Endodermal cell (in vitro differentiated cells): ENCODE results near the gene KCNT1. TPM values are rescaled to one million over a fixed set of nuclear protein-coding genes. Genes with fewer than 3 reads are reported as not detected.

Experiments
- DNase-seq: peaks from one replicate; pipeline ENCODE4 v3.0.0-alpha.2; 2017
- H3K27ac ChIP-seq: 2 replicates; pipeline ENCODE4 v1.5.1; 2013; ENCODE audit warnings: mild to moderate bottlenecking, low read depth, low read length, moderate library complexity
- H3K27me3 ChIP-seq: 2 replicates; pipeline ENCODE4 v1.6.1; 2013; ENCODE audit warnings: mild to moderate bottlenecking, low read length, moderate library complexity; ENCODE audit not compliant: insufficient read depth, control insufficient read depth, poor library complexity, severe bottlenecking
- H3K36me3 ChIP-seq: 2 replicates; pipeline ENCODE4 v1.7.0; 2013; ENCODE audit warnings: mild to moderate bottlenecking, low read length, moderate library complexity; ENCODE audit not compliant: control insufficient read depth, insufficient read depth
- H3K4me1 ChIP-seq: one replicate; pipeline ENCODE4 v1.7.0; 2013; ENCODE audit warnings: low read length; ENCODE audit not compliant: control insufficient read depth, insufficient read depth
- H3K4me3 ChIP-seq: 2 replicates; pipeline ENCODE4 v1.5.1; 2013; ENCODE audit warnings: mild to moderate bottlenecking, low read length, moderate library complexity
- H3K9ac ChIP-seq: 2 replicates; pipeline ENCODE4 v1.6.1; 2013; ENCODE audit warnings: mild to moderate bottlenecking, low read length, moderate library complexity; ENCODE audit not compliant: poor library complexity, severe bottlenecking; ENCODE audit errors: extremely low read depth
- H3K9me3 ChIP-seq: 2 replicates; pipeline ENCODE4 v1.6.1; 2013; ENCODE audit warnings: mild to moderate bottlenecking, low read length, moderate library complexity; ENCODE audit not compliant: control insufficient read depth
- H3K27ac Mint-ChIP-seq: 2 replicates; pipeline ENCODE4 v1.8.0; 2020; ENCODE audit warnings: mixed read lengths
- H3K27me3 Mint-ChIP-seq: 2 replicates; pipeline ENCODE4 v1.8.0; 2021; ENCODE audit warnings: mild to moderate bottlenecking, mixed read lengths; ENCODE audit not compliant: insufficient read depth
- H3K36me3 Mint-ChIP-seq: 2 replicates; pipeline ENCODE4 v1.8.0; 2020; ENCODE audit warnings: low read depth, mixed read lengths
- H3K4me1 Mint-ChIP-seq: 2 replicates; pipeline ENCODE4 v1.8.0; 2020; ENCODE audit warnings: mixed read lengths
- H3K4me3 Mint-ChIP-seq: 2 replicates; pipeline ENCODE4 v1.8.0; 2020; ENCODE audit warnings: mild to moderate bottlenecking, moderate library complexity, mixed read lengths
- H3K9me3 Mint-ChIP-seq: 2 replicates; pipeline ENCODE4 v1.8.0; 2020; ENCODE audit warnings: mild to moderate bottlenecking, mixed read lengths
- CTCF ChIP-seq: fragments of 200-600 bp; sonication (generic); conservative IDR thresholded peaks from 2 replicates; pipeline ENCODE4 v1.5.0; 2021; ENCODE audit warnings: antibody characterized with exemption, mild to moderate bottlenecking
- WGBS, 2 experiments: methylation state at CpG; one replicate each; pipeline versions ENCODE4 v1.1.5 to v1.1.7; 2013; ENCODE audit warnings: missing lambda C conversion rate in 2 of 2, mixed read lengths in 1 of 2; ENCODE audit not compliant: insufficient coverage in 1 of 2, insufficient read length in 1 of 2; 5-methylcytosine and 5-hydroxymethylcytosine counted together
- total RNA-seq, 2 donors: library from RNA; stranded (reverse); fragmentation: NEBNext Ultra II Directional in 1 of 2; extraction: Animal tissue kit (Norgen Biotek cat#: 25700) in 1 of 2; gene quantifications; 2 replicates in 1 of 2; 3 replicates in 1 of 2; pipeline ENCODE4 v1.2.1, GENCODE V29; 2021

KCNT1 gene
- total RNA-seq, 2 donors from 2014 or later: 0.15 TPM; not detected in 1

- no peaks in the 10 kb centered on the region for H3K4me1 Mint-ChIP-seq
- peaks cover 9% of the 10 kb centered on the region for H3K9me3 Mint-ChIP-seq
- H3K4me3 Mint-ChIP-seq: no peak overlapping the region
- WGBS, 2 experiments: 92 to 95% methylated on average over 8 to 13 of the region's 13 CpGs
- no peak overlapping the region for H3K27ac Mint-ChIP-seq
- H3K4me1 ChIP-seq: no peaks in the 10 kb centered on the region
- DNase-seq: no peak
- H3K9me3 ChIP-seq: no peaks in the 10 kb centered on the region
- H3K4me3 ChIP-seq: no peak overlapping the region
- no peaks in the 10 kb centered on the region for H3K27me3 ChIP-seq
- H3K36me3 ChIP-seq: no peaks in the 10 kb centered on the region
- H3K27me3 Mint-ChIP-seq: no peaks in the 10 kb centered on the region
- no peak overlapping the region for H3K9ac ChIP-seq
- no peak for TF ChIP-seq CTCF
- H3K36me3 Mint-ChIP-seq: no peaks in the 10 kb centered on the region
- H3K27ac ChIP-seq: no peak overlapping the region
Measured at GRCh38 chr9:135762921-135763320, 60.9 kb downstream of the KCNT1 start.

- no peaks in the 10 kb centered on the region for H3K27me3 Mint-ChIP-seq
- H3K36me3 ChIP-seq: no peaks in the 10 kb centered on the region
- H3K36me3 Mint-ChIP-seq: no peaks in the 10 kb centered on the region
Measured at GRCh38 chr9:135763716-135764446, 61.9 kb downstream of the KCNT1 start.

GRCh38 chr9:135764731-135765130, 62.7 kb downstream of the KCNT1 start:
- DNase-seq: no peak
- H3K27ac ChIP-seq: no peak overlapping the region
- no peaks in the 10 kb centered on the region for H3K27me3 ChIP-seq
- no peaks in the 10 kb centered on the region for H3K4me1 ChIP-seq
- Mint-ChIP-seq H3K9me3 (peaks cover 9% of the 10 kb centered on the region), H3K27me3 (no peaks in the 10 kb centered on the region), H3K27ac (no peak overlapping the region), H3K4me3 (no peak overlapping the region), H3K36me3 (no peaks in the 10 kb centered on the region), H3K4me1 (no peaks in the 10 kb centered on the region)
- no peak for TF ChIP-seq CTCF
- H3K9me3 ChIP-seq: no peaks in the 10 kb centered on the region
- no peak overlapping the region for H3K4me3 ChIP-seq
- no peaks in the 10 kb centered on the region for H3K36me3 ChIP-seq
- 84 to 88% methylated on average over 12 to 19 of the region's 19 CpGs for WGBS, 2 experiments
- no peak overlapping the region for H3K9ac ChIP-seq

More at GRCh38 chr9:135763716-135764446, 61.9 kb downstream of the KCNT1 start:
- H3K4me1 ChIP-seq: no peaks in the 10 kb centered on the region
- Mint-ChIP-seq H3K4me1 (no peaks in the 10 kb centered on the region), H3K27ac (no peak overlapping the region), H3K9me3 (peaks cover 9% of the 10 kb centered on the region), H3K4me3 (no peak overlapping the region)
- no peak overlapping the region for H3K4me3 ChIP-seq
- no peak overlapping the region for H3K9ac ChIP-seq
- no peak for DNase-seq
- H3K9me3 ChIP-seq: no peaks in the 10 kb centered on the region
- H3K27ac ChIP-seq: no peak overlapping the region
- no peaks in the 10 kb centered on the region for H3K27me3 ChIP-seq
- 90 to 92% methylated on average over 14 to 24 of the region's 24 CpGs for WGBS, 2 experiments
- TF ChIP-seq CTCF: no peak
